HCT116 (cell line): ENCODE measurements around the gene CHTOP. TPM values are rescaled to one million over a fixed set of nuclear protein-coding genes. Genes with fewer than 3 reads are reported as not detected.

Experiments used
- ATAC-seq: fragments of 200-7000 bp; cut with Tn5 transposase; 2 replicates; pipeline ENCODE4 v1.9.1; 2020; ENCODE audit warnings: mild to moderate bottlenecking, moderate library complexity
- BruUV-seq: library from RNA; stranded (reverse); fragments of 400-500 nt; replicated peaks from 2 replicates; lab custom pipeline; 2021; lab: Mats Ljungman, UMichigan
- CTCF ChIA-PET: fragments of 300-600 bp; sonication (Branson Sonifier 250); formaldehyde crosslinking; loops from one replicate; lab custom pipeline; 2021; ENCODE audit warnings: antibody characterized with exemption; lab: Charles Lee
- POLR2A ChIA-PET: fragments of 300-600, 350-600 bp; sonication (Branson Sonifier 250); formaldehyde crosslinking; loops from one replicate; lab custom pipeline; 2021; ENCODE audit warnings: antibody characterized with exemption; lab: Charles Lee
- RAD21 ChIA-PET, 2 experiments: fragments of 300-600 bp; sonication (Branson Sonifier 250); formaldehyde crosslinking; loops; one replicate each; lab custom pipeline; 2023; ENCODE audit warnings: low total read pairs in 2 of 2; ENCODE audit not compliant: uncharacterized antibody in 2 of 2, unreplicated experiment in 2 of 2, low non-redundant PET in 1 of 2; lab: Charles Lee
- DNase-seq: peaks from one replicate; pipeline ENCODE4 v3.0.0-alpha.2; 2010; ENCODE audit warnings: low read depth, low spot score
- H2AFZ ChIP-seq: fragments of 200-600 bp; shearing (Covaris generic), sonication (generic); 2 replicates; pipeline ENCODE4 v1.6.1; 2017; ENCODE audit warnings: low read depth, mixed run types, mixed read lengths, antibody characterized with exemption, low read length; ENCODE audit not compliant: poor library complexity, severe bottlenecking
- H3K27ac ChIP-seq: 2 replicates; pipeline ENCODE4 v1.5.1; 2012; ENCODE audit warnings: low read depth, low read length
- H3K27me3 ChIP-seq: fragments of 200-600 bp; sonication (generic); 2 replicates; pipeline ENCODE4 v1.6.1; 2016; ENCODE audit warnings: mixed run types, low read length, mixed read lengths; ENCODE audit not compliant: insufficient read depth
- H3K36me3 ChIP-seq, 2 experiments: fragments of 200-500 bp in 1 of 2; fragments of 200-600 bp in 1 of 2; sonication (Bioruptor generic) in 1 of 2; sonication (generic) in 1 of 2; 2 replicates each; pipeline versions ENCODE4 v1.5.1 to v1.6.1; 2014 to 2016; ENCODE audit warnings: low read length in 2 of 2, inconsistent platforms in 1 of 2, mixed read lengths in 1 of 2, mixed run types in 1 of 2; ENCODE audit not compliant: insufficient read depth in 2 of 2, control insufficient read depth in 1 of 2
- H3K4me1 ChIP-seq, 2 experiments: fragments of 200-600 bp in 1 of 2; sonication (generic) in 1 of 2; 2 replicates each; pipeline versions ENCODE4 v1.5.1 to v1.6.1; 2012 to 2017; ENCODE audit warnings: low read length in 2 of 2, inconsistent platforms in 1 of 2, mild to moderate bottlenecking in 1 of 2, mixed read lengths in 1 of 2, mixed run types in 1 of 2, moderate library complexity in 1 of 2; ENCODE audit not compliant: insufficient read depth in 2 of 2, control insufficient read depth in 1 of 2
- H3K4me2 ChIP-seq: fragments of 200-600 bp; sonication (generic); 2 replicates; pipeline ENCODE4 v1.6.1; 2017; ENCODE audit warnings: mixed run types, low read length, mixed read lengths
- H3K4me3 ChIP-seq, 2 experiments: fragments of 200-600 bp in 1 of 2; sonication (generic) in 1 of 2; replicated peaks in 1 of 2; 2 replicates each; pipeline ENCODE4 v1.5.1; 2011 to 2016; ENCODE audit warnings: low read length in 2 of 2, control low read depth in 1 of 2, low read depth in 1 of 2, mild to moderate bottlenecking in 1 of 2, mixed read lengths in 1 of 2, mixed run types in 1 of 2
- H3K79me2 ChIP-seq: fragments of 200-600 bp; sonication (generic); 2 replicates; pipeline ENCODE4 v1.6.1; 2017; ENCODE audit warnings: mild to moderate bottlenecking, mixed run types, low read length, moderate library complexity, mixed read lengths; ENCODE audit not compliant: insufficient read depth
- H3K9ac ChIP-seq: fragments of 200-600 bp; sonication (generic); 2 replicates; pipeline ENCODE4 v1.6.1; 2016; ENCODE audit warnings: low read length, mixed read lengths
- H3K9me2 ChIP-seq: fragments of 200-600 bp; sonication (generic), shearing (Covaris generic); 2 replicates; pipeline ENCODE4 v1.6.1; 2017; ENCODE audit warnings: mixed run types, mild to moderate bottlenecking, moderate library complexity; ENCODE audit not compliant: insufficient read depth
- H3K9me3 ChIP-seq, 2 experiments: fragments of 200-500 bp in 1 of 2; fragments of 200-600 bp in 1 of 2; sonication (Bioruptor generic) in 1 of 2; sonication (generic) in 1 of 2; 2 replicates each; pipeline ENCODE4 v1.6.1; 2014 to 2017; ENCODE audit warnings: low read length in 2 of 2, mixed read lengths in 2 of 2, inconsistent platforms in 1 of 2, low read depth in 1 of 2, mild to moderate bottlenecking in 1 of 2, mixed run types in 1 of 2, moderate library complexity in 1 of 2; ENCODE audit not compliant: control insufficient read depth in 1 of 2, insufficient read depth in 1 of 2
- H4K20me1 ChIP-seq: fragments of 200-600 bp; sonication (generic), shearing (Covaris generic); 2 replicates; pipeline ENCODE4 v1.6.1; 2017; ENCODE audit warnings: mixed run types, mild to moderate bottlenecking, moderate library complexity; ENCODE audit not compliant: insufficient read depth
- CTCF ChIP-seq, 3 experiments: fragments of 200-600 bp in 1 of 3; sonication (generic) in 1 of 3; IDR thresholded peaks in 2 of 3; conservative IDR thresholded peaks in 1 of 3; 2 replicates each; pipeline ENCODE4 v1.5.1; 2012 to 2017; ENCODE audit warnings: low read depth in 2 of 3, low read length in 2 of 3, antibody characterized with exemption in 1 of 3, borderline replicate concordance in 1 of 3, control low read depth in 1 of 3, mild to moderate bottlenecking in 1 of 3, mixed read lengths in 1 of 3, mixed run types in 1 of 3, moderate library complexity in 1 of 3; ENCODE audit not compliant: insufficient read depth in 1 of 3
- EZH2phosphoT487 ChIP-seq: fragments of 200-600 bp; IDR thresholded peaks from 2 replicates; pipeline ENCODE4 v1.6.1; 2018; ENCODE audit warnings: antibody characterized with exemption, borderline replicate concordance
- MAX ChIP-seq: IDR thresholded peaks from 2 replicates; pipeline ENCODE4 v1.6.1; 2012
- SP1 ChIP-seq: IDR thresholded peaks from 2 replicates; pipeline ENCODE4 v1.6.1; 2012; ENCODE audit warnings: low read depth
- ZBTB33 ChIP-seq: IDR thresholded peaks from 2 replicates; pipeline ENCODE4 v1.6.1; 2011; ENCODE audit warnings: mild to moderate bottlenecking, low read length, moderate library complexity; ENCODE audit not compliant: insufficient replicate concordance; ENCODE audit errors: extremely low read depth
- ZNF274 ChIP-seq: fragments of 200-500 bp; sonication (Bioruptor generic); IDR thresholded peaks from 2 replicates; pipeline ENCODE4 v1.6.1; 2014; ENCODE audit warnings: mild to moderate bottlenecking, low read depth, low read length, inconsistent platforms
- intact Hi-C: fragments of 100-400 bp; cut with micrococcal nuclease; formaldehyde crosslinking; loops from 2 replicates; pipeline ENCODE4 v1.10.0; 2022
- total RNA-seq: library from RNA; stranded (reverse); gene quantifications from one replicate; pipeline ENCODE4 v1.2.1, GENCODE V29; 2021; ENCODE audit not compliant: unreplicated experiment

CHTOP gene
- total RNA-seq, 1 experiment from 2014 or later: 110 TPM

- no peak for TF ChIP-seq ZBTB33
These were observed 16.2 kb upstream of the CHTOP start (continued) for GRCh38 chr1:153617663-153618062.

GRCh38 chr1:153619171-153619570 lies 14.7 kb upstream of the CHTOP start:
- no peak overlapping the region for H3K4me3 ChIP-seq
- H3K79me2 ChIP-seq: peaks cover 16% of the 10 kb centered on the region; the same call in 1 of the 2 replicates
- no peak overlapping the region for H3K4me2 ChIP-seq
- BruUV-seq: no TSS peak
- no peaks in the 10 kb centered on the region for H3K9me3 ChIP-seq
- H3K4me1 ChIP-seq: peaks cover 29 to 41% of the 10 kb centered on the region in 2 experiments
- intact Hi-C loops: no loop called here
- H3K27me3 ChIP-seq: no peaks in the 10 kb centered on the region
- POLR2A ChIA-PET: interaction anchor here (3.7 to 8.2 kb wide), 2 partner anchors 8 to 15 kb away, joined by 19 to 172 read pairs; partner anchors contain the start of genes CHTOP, S100A1 and S100A13
- H3K9me2 ChIP-seq: no peaks in the 10 kb centered on the region
- ATAC-seq: no peak
- H4K20me1 ChIP-seq: no peaks in the 10 kb centered on the region
- no peak overlapping the region for H2AFZ ChIP-seq
- no peak overlapping the region for H3K9ac ChIP-seq
- no peak overlapping the region for H3K27ac ChIP-seq
- CTCF ChIA-PET: interaction anchor here (2.4 to 7.7 kb wide), 2 partner anchors 8 to 15 kb away, joined by 9 to 76 read pairs; partner anchors contain the start of genes CHTOP, S100A1 and S100A13
- RAD21 ChIA-PET: no interaction called here
- peaks cover under 1 to 9% of the 10 kb centered on the region in 2 experiments; a peak in 2 of 4 replicates for H3K36me3 ChIP-seq
- TF ChIP-seq CTCF (IDR thresholded peaks at IDR 0.05 in 2 of 3, conservative IDR thresholded peaks at IDR 0.05 in 1 of 3; ENCODE audit: borderline replicate concordance in 1 of 3, insufficient read depth in 1 of 3, low read depth in 2 of 3, low read length in 2 of 3) (no peak), EZH2phosphoT487 (no peak), SP1 (no peak), ZNF274 (no peak), MAX (no peak)
- no peak for DNase-seq
